B cell (primary cell): Measurements from ENCODE around the gene DNAAF1. TPM values are rescaled to one million over a fixed set of nuclear protein-coding genes. Genes with fewer than 3 reads are reported as not detected.

Experiments
- ATAC-seq: fragments of 200-7000 bp; cut with Tn5 transposase; one replicate; pipeline ENCODE4 v1.10.0; 2021; ENCODE audit warnings: low read depth, mild to moderate bottlenecking, moderate number of reproducible peaks, moderate library complexity
- CTCF ChIA-PET: fragments of 350-600 bp; sonication (Branson Sonifier 250); formaldehyde crosslinking; loops from one replicate; lab custom pipeline; 2021; ENCODE audit warnings: antibody characterized with exemption, inconsistent platforms; lab: Charles Lee
- POLR2A ChIA-PET: fragments of 350-600 bp; sonication (Branson Sonifier 250); formaldehyde crosslinking; loops from one replicate; lab custom pipeline; 2021; ENCODE audit warnings: antibody characterized with exemption; lab: Charles Lee
- DNase-seq: peaks from one replicate; pipeline ENCODE4 v3.0.0; 2013
- H2AFZ ChIP-seq: 2 replicates; pipeline ENCODE4 v1.6.1; 2012; ENCODE audit warnings: mild to moderate bottlenecking, low read depth, low read length; ENCODE audit not compliant: insufficient read depth, poor library complexity, severe bottlenecking
- H3K27ac ChIP-seq, 2 donors: 1 replicate in 1 of 2; 2 replicates in 1 of 2; pipeline ENCODE4 v1.5.1; 2012 to 2013; ENCODE audit warnings: low read length in 2 of 2, mild to moderate bottlenecking in 2 of 2, moderate library complexity in 1 of 2
- H3K27me3 ChIP-seq, 4 experiments: fragments of 200-600 bp in 1 of 4; sonication (generic) in 1 of 4; replicated peaks in 1 of 4; 1 replicate in 2 of 4; 2 replicates in 2 of 4; pipeline versions ENCODE4 v1.6.1 to v1.7.0; 2013 to 2016; ENCODE audit warnings: low read length in 3 of 4, mild to moderate bottlenecking in 2 of 4, mixed read lengths in 1 of 4, moderate library complexity in 1 of 4; ENCODE audit not compliant: insufficient read depth in 4 of 4, control insufficient read depth in 3 of 4; ENCODE audit errors: control extremely low read depth in 1 of 4
- H3K36me3 ChIP-seq, 2 experiments: replicated peaks in 1 of 2; 1 replicate in 1 of 2; 2 replicates in 1 of 2; pipeline versions ENCODE4 v1.6.1 to v1.7.1; 2013; ENCODE audit warnings: low read length in 1 of 2; ENCODE audit not compliant: insufficient read depth in 2 of 2, control insufficient read depth in 1 of 2; ENCODE audit errors: control extremely low read depth in 1 of 2, extremely low read depth in 1 of 2
- H3K4me1 ChIP-seq, 2 donors: fragments of 200-600 bp in 1 of 2; sonication (generic) in 1 of 2; 1 replicate in 1 of 2; 2 replicates in 1 of 2; pipeline versions ENCODE4 v1.5.1 to v1.6.1; 2013 to 2017; ENCODE audit warnings: low read length in 2 of 2; ENCODE audit not compliant: control insufficient read depth in 2 of 2, insufficient read depth in 2 of 2
- H3K4me2 ChIP-seq: replicated peaks from 2 replicates; pipeline ENCODE3; 2012; ENCODE audit warnings: mild to moderate bottlenecking, low read depth, low read length; ENCODE audit not compliant: poor library complexity, severe bottlenecking
- H3K4me3 ChIP-seq, 5 experiments: fragments of 200-600 bp in 1 of 5; sonication (generic) in 1 of 5; 1 replicate in 3 of 5; 2 replicates in 2 of 5; pipeline versions ENCODE4 v1.5.1 to v1.7.0; 2011 to 2016; ENCODE audit warnings: low read length in 4 of 5, mild to moderate bottlenecking in 4 of 5, low read depth in 2 of 5, control low read depth in 1 of 5, moderate library complexity in 1 of 5; ENCODE audit not compliant: insufficient read depth in 1 of 5; ENCODE audit errors: control extremely low read depth in 1 of 5, extremely low read depth in 1 of 5
- H3K79me2 ChIP-seq: fragments of 200-600 bp; sonication (generic); one replicate; pipeline ENCODE4 v1.6.0; 2016; ENCODE audit warnings: low read length; ENCODE audit not compliant: control insufficient read depth, insufficient read depth
- H3K9ac ChIP-seq: fragments of 200-600 bp; sonication (generic); 2 replicates; pipeline ENCODE4 v1.6.1; 2017; ENCODE audit warnings: mild to moderate bottlenecking, low read length, moderate library complexity
- H3K9me3 ChIP-seq, 3 donors: one replicate each; pipeline versions ENCODE4 v1.6.1 to v1.7.1; 2013; ENCODE audit warnings: low read length in 2 of 3; ENCODE audit not compliant: control insufficient read depth in 2 of 3, insufficient read depth in 1 of 3; ENCODE audit errors: control extremely low read depth in 1 of 3
- H4K20me1 ChIP-seq: 2 replicates; pipeline ENCODE4 v1.6.0; 2012; ENCODE audit warnings: mild to moderate bottlenecking, low read length; ENCODE audit not compliant: insufficient read depth, control insufficient read depth, poor library complexity, severe bottlenecking
- H3K27ac Mint-ChIP-seq: one replicate; pipeline ENCODE4 v1.8.0; 2021; ENCODE audit warnings: mixed read lengths
- H3K27me3 Mint-ChIP-seq: one replicate; pipeline ENCODE4 v1.8.0; 2021; ENCODE audit warnings: mixed read lengths
- H3K4me1 Mint-ChIP-seq: one replicate; pipeline ENCODE4 v1.8.0; 2021; ENCODE audit warnings: mixed read lengths
- H3K4me3 Mint-ChIP-seq: one replicate; pipeline ENCODE4 v1.8.0; 2021; ENCODE audit warnings: mixed read lengths
- H3K9me3 Mint-ChIP-seq: one replicate; pipeline ENCODE4 v1.8.0; 2022; ENCODE audit warnings: mixed read lengths; ENCODE audit not compliant: insufficient read depth
- EZH2 ChIP-seq: IDR thresholded peaks from 2 replicates; pipeline ENCODE4 v1.6.1; 2012; ENCODE audit warnings: borderline replicate concordance, low read depth, mild to moderate bottlenecking, moderate library complexity, low read length; ENCODE audit not compliant: insufficient read depth, poor library complexity, severe bottlenecking
- WGBS: methylation state at CpG from one replicate; pipeline ENCODE4 v1.1.5; 2013; ENCODE audit warnings: missing lambda C conversion rate; ENCODE audit not compliant: insufficient coverage; 5-methylcytosine and 5-hydroxymethylcytosine counted together
- intact Hi-C: fragments of 100-400 bp; cut with micrococcal nuclease; formaldehyde crosslinking; loops from one replicate; pipeline ENCODE4 v1.10.0; 2022
- polyA plus RNA-seq: library from polyadenylated mRNA; depleted of rRNA; stranded (reverse); fragments of >200 nt; gene quantifications from 2 replicates; pipeline ENCODE4 v1.2.3, GENCODE V29; 2012
- total RNA-seq, 2 donors: library from RNA; stranded (reverse); fragments of 120-200 nt in 1 of 2; gene quantifications; 1 replicate in 1 of 2; 2 replicates in 1 of 2; pipeline versions ENCODE4 v1.2.3 to v1.2.4, GENCODE V29; 2013 to 2022
- TF ChIP-seq, protein P1 (sequence below): fragments of 200-600 bp; IDR thresholded peaks from one replicate; pipeline ENCODE4 v1.8.0; 2022; ENCODE audit warnings: antibody characterized with exemption, mild to moderate bottlenecking

The DNAAF1 gene
- total and polyA plus RNA-seq, 2 donors (not counting 1 experiment from before 2014, with no cell fraction given): 0.24 to 0.30 TPM

DNA sequence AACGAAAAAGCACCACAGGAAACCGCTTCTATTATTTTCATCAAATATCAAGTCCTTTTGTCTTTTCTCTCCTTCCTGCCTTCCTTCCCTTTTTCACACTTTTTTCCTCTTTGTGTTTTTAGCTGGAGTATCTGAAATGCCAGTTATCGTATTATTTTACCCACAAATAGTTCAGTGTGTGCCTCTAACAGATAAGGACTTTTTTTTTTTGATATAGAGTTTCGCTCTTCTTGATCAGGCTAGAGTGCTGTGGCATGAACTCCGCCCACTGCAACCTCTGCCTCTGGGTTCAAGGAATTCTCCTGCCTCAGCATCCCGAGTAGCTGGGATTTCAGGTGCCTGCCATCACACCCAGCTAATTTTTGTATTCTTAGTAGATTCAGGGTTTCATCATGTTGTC, 10.7 kb downstream of the DNAAF1 start:
- DNase-seq (no peak), ATAC-seq (no peak)
- 57% methylated on average over 2 of the region's 6 CpGs for WGBS
- Histone ChIP-seq H3K27ac (no peak overlapping the region), H3K36me3 (no peaks in the 10 kb centered on the region), H4K20me1 (no peaks in the 10 kb centered on the region), H3K9ac (no peak overlapping the region), H3K27me3 (peaks cover 0 to 2% (median 1%) of the 10 kb centered on the region in 4 experiments), H2AFZ (no peak overlapping the region), H3K9me3 (no peaks in the 10 kb centered on the region), H3K79me2 (no peaks in the 10 kb centered on the region), H3K4me1 (no peaks in the 10 kb centered on the region), H3K4me3 (no peak overlapping the region), H3K4me2 (no peak overlapping the region)
- H3K27ac Mint-ChIP-seq: no peak overlapping the region
- intact Hi-C loops: no loop called here
- POLR2A ChIA-PET: no interaction called here
- CTCF ChIA-PET: no interaction called here
- peaks cover 51% of the 10 kb centered on the region for H3K27me3 Mint-ChIP-seq
- H3K4me3 Mint-ChIP-seq: no peak overlapping the region
- H3K4me1 Mint-ChIP-seq: no peaks in the 10 kb centered on the region
- no peaks in the 10 kb centered on the region for H3K9me3 Mint-ChIP-seq
- TF ChIP-seq, protein P1, sequence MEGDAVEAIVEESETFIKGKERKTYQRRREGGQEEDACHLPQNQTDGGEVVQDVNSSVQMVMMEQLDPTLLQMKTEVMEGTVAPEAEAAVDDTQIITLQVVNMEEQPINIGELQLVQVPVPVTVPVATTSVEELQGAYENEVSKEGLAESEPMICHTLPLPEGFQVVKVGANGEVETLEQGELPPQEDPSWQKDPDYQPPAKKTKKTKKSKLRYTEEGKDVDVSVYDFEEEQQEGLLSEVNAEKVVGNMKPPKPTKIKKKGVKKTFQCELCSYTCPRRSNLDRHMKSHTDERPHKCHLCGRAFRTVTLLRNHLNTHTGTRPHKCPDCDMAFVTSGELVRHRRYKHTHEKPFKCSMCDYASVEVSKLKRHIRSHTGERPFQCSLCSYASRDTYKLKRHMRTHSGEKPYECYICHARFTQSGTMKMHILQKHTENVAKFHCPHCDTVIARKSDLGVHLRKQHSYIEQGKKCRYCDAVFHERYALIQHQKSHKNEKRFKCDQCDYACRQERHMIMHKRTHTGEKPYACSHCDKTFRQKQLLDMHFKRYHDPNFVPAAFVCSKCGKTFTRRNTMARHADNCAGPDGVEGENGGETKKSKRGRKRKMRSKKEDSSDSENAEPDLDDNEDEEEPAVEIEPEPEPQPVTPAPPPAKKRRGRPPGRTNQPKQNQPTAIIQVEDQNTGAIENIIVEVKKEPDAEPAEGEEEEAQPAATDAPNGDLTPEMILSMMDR: no peak
- TF ChIP-seq EZH2: no peak

DNA sequence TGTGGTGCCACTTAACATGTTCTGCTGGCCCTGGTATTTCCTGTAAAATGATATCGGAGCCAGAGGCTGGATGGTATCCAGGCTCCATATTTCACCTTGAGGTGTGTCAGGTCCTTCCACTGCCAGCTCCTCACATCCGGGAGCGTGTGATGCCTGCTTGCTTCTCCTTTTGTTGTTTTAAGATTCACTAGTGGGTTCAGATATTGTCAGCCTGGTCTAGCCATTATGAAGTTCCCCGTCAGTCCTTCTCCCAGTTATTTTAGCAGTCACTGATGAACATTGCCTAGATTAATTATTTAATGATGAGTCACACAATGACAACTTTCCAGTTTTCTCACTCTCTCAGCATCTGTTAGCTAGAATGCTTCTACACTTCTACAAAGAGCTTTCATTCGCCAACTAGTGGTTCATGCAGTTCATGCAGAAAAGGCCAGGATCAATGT, 11.3 kb downstream of the DNAAF1 start:
- Mint-ChIP-seq H3K4me3 (no peak overlapping the region), H3K4me1 (no peaks in the 10 kb centered on the region), H3K27ac (no peak overlapping the region), H3K9me3 (no peaks in the 10 kb centered on the region), H3K27me3 (peaks cover 46% of the 10 kb centered on the region)
- H3K4me1 ChIP-seq: no peaks in the 10 kb centered on the region
- no peaks in the 10 kb centered on the region for H4K20me1 ChIP-seq
- intact Hi-C loops: no loop called here
- H3K27me3 ChIP-seq: peaks cover 0 to 2% (median 0%) of the 10 kb centered on the region in 4 experiments
- no peak overlapping the region for H3K27ac ChIP-seq
- H3K36me3 ChIP-seq: no peaks in the 10 kb centered on the region
- H3K9me3 ChIP-seq: no peaks in the 10 kb centered on the region
- no peak for TF ChIP-seq EZH2
- DNase-seq: no peak
- H3K4me3 ChIP-seq: no peak overlapping the region
- H3K4me2 ChIP-seq: no peak overlapping the region
- WGBS: 84% methylated on average over 4 of the region's 5 CpGs
- CTCF ChIA-PET: interaction anchor here (0.9 kb wide), 1 partner anchor 70 kb away, joined by 3 read pairs; no protein-coding TSS in a partner anchor
- no peak for ATAC-seq
- POLR2A ChIA-PET: no interaction called here
- H3K79me2 ChIP-seq: no peaks in the 10 kb centered on the region
- H2AFZ ChIP-seq: no peak overlapping the region
- no peak overlapping the region for H3K9ac ChIP-seq
